MM.1S (cell line): ENCODE measurements around the gene DSTN.

Source experiments
- DNase-seq: peaks from one replicate; pipeline ENCODE4 v3.0.0-alpha.2; 2015
- H2AFZ ChIP-seq: fragments of 300-600 bp; sonication (generic); 2 replicates; pipeline ENCODE4 v1.6.0; 2016; ENCODE audit warnings: antibody characterized with exemption, low read length
- H3F3A ChIP-seq: fragments of 300-600 bp; sonication (generic); 2 replicates; pipeline ENCODE4 v1.6.1; 2016; ENCODE audit warnings: mild to moderate bottlenecking, antibody characterized with exemption, low read length, moderate library complexity, mixed read lengths; ENCODE audit not compliant: insufficient read depth
- H3K27ac ChIP-seq: fragments of 300-600 bp; sonication (generic); 2 replicates; pipeline ENCODE4 v1.5.1; 2016; ENCODE audit warnings: mild to moderate bottlenecking, low read length
- H3K27me3 ChIP-seq: fragments of 300-600 bp; sonication (generic); replicated peaks from 2 replicates; pipeline ENCODE4 v1.6.0; 2016; ENCODE audit warnings: low read length; ENCODE audit not compliant: insufficient read depth
- H3K36me3 ChIP-seq: fragments of 300-600 bp; sonication (generic); replicated peaks from 2 replicates; pipeline ENCODE4 v1.6.1; 2016; ENCODE audit warnings: mild to moderate bottlenecking, low read length, mixed read lengths; ENCODE audit not compliant: insufficient read depth
- H3K4me1 ChIP-seq: fragments of 300-600 bp; sonication (generic); 2 replicates; pipeline ENCODE4 v1.6.1; 2016; ENCODE audit warnings: low read length, mixed read lengths
- H3K4me2 ChIP-seq: fragments of 300-600 bp; sonication (generic); 2 replicates; pipeline ENCODE4 v1.6.0; 2016; ENCODE audit warnings: low read depth, low read length
- H3K4me3 ChIP-seq: fragments of 300-600 bp; sonication (generic); 2 replicates; pipeline ENCODE4 v1.5.1; 2016; ENCODE audit warnings: low read length, mixed read lengths
- H3K79me2 ChIP-seq: fragments of 300-600 bp; sonication (generic); 2 replicates; pipeline ENCODE4 v1.6.1; 2016; ENCODE audit warnings: mixed run types, low read length, mixed read lengths
- H3K9ac ChIP-seq: fragments of 300-600 bp; sonication (generic); 2 replicates; pipeline ENCODE4 v1.6.1; 2016; ENCODE audit warnings: low read length, mixed read lengths
- H3K9me2 ChIP-seq: fragments of 300-600 bp; sonication (generic); replicated peaks from 2 replicates; pipeline ENCODE4 v1.6.1; 2016; ENCODE audit warnings: mild to moderate bottlenecking, low read length, mixed read lengths; ENCODE audit not compliant: insufficient read depth
- H3K9me3 ChIP-seq: fragments of 300-600 bp; sonication (generic); replicated peaks from 2 replicates; pipeline ENCODE4 v1.6.1; 2016; ENCODE audit warnings: mild to moderate bottlenecking, low read length, mixed read lengths; ENCODE audit not compliant: insufficient read depth
- H4K20me1 ChIP-seq: fragments of 300-600 bp; sonication (generic); 2 replicates; pipeline ENCODE4 v1.6.1; 2016; ENCODE audit warnings: mild to moderate bottlenecking, low read length, moderate library complexity, mixed read lengths; ENCODE audit not compliant: insufficient read depth
- EZH2 ChIP-seq: fragments of 300-600 bp; sonication (generic); optimal IDR thresholded peaks from 2 replicates; pipeline ENCODE3; 2017; ENCODE audit warnings: low read depth, mild to moderate bottlenecking, antibody characterized with exemption, low read length, mixed read lengths
- EZH2phosphoT487 ChIP-seq: fragments of 300-600 bp; sonication (generic); IDR thresholded peaks from 2 replicates; pipeline ENCODE4 v1.6.1; 2018; ENCODE audit warnings: antibody characterized with exemption, low read length
- TF ChIP-seq, protein P1 (sequence below): fragments of 300-600 bp; sonication (generic); IDR thresholded peaks from 2 replicates; pipeline ENCODE4 v1.5.1; 2016; ENCODE audit warnings: antibody characterized with exemption, low read length, mixed read lengths

Gene DSTN

GRCh38 chr20:17586250-17586649 is 16.4 kb downstream of the DSTN start:
- no peaks in the 10 kb centered on the region for H3K9me2 ChIP-seq
- peaks cover 63% of the 10 kb centered on the region for H3K79me2 ChIP-seq
- no peaks in the 10 kb centered on the region for H4K20me1 ChIP-seq
- no peaks in the 10 kb centered on the region for H3K4me1 ChIP-seq
- H3K27ac ChIP-seq = no peak overlapping the region
- DNase-seq = no peak
- no peaks in the 10 kb centered on the region for H3K9me3 ChIP-seq
- H3K4me3 ChIP-seq = no peak overlapping the region
- no peak overlapping the region for H2AFZ ChIP-seq
- TF ChIP-seq EZH2phosphoT487 = no peak
- no peak overlapping the region for H3K9ac ChIP-seq
- H3F3A ChIP-seq = no peaks in the 10 kb centered on the region
- H3K4me2 ChIP-seq = no peak overlapping the region
- no peaks in the 10 kb centered on the region for H3K27me3 ChIP-seq
- H3K36me3 ChIP-seq = no peaks in the 10 kb centered on the region

DNA sequence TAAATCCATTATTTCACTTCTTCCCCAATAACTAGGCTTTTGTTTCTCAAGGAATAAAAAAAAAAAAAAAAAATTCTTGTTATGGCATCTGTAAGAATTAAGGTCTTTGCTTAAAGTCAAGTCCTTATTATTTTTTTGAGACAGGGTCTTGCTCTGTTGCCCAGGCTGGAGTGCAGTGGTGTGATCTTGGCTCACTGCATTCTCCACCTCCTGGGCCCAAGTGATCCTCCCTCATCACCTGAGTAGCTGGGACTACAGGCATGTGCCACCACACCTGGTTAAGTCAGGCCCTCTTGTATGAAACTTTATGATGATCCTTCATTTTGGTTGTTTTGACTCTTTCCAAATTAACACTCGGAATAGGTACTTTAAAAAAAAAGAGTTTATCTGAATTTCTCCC is 17.3 kb downstream of the DSTN start:
- no peak for TF ChIP-seq EZH2
- TF ChIP-seq, protein P1, sequence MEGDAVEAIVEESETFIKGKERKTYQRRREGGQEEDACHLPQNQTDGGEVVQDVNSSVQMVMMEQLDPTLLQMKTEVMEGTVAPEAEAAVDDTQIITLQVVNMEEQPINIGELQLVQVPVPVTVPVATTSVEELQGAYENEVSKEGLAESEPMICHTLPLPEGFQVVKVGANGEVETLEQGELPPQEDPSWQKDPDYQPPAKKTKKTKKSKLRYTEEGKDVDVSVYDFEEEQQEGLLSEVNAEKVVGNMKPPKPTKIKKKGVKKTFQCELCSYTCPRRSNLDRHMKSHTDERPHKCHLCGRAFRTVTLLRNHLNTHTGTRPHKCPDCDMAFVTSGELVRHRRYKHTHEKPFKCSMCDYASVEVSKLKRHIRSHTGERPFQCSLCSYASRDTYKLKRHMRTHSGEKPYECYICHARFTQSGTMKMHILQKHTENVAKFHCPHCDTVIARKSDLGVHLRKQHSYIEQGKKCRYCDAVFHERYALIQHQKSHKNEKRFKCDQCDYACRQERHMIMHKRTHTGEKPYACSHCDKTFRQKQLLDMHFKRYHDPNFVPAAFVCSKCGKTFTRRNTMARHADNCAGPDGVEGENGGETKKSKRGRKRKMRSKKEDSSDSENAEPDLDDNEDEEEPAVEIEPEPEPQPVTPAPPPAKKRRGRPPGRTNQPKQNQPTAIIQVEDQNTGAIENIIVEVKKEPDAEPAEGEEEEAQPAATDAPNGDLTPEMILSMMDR = no peak
- no peak for TF ChIP-seq EZH2phosphoT487
- Histone ChIP-seq H3K4me2 (no peak overlapping the region), H3K4me3 (no peak overlapping the region), H3K9ac (no peak overlapping the region), H3K9me2 (no peaks in the 10 kb centered on the region), H2AFZ (no peak overlapping the region), H3F3A (no peaks in the 10 kb centered on the region), H3K27ac (no peak overlapping the region), H3K79me2 (peaks cover 64% of the 10 kb centered on the region), H3K27me3 (no peaks in the 10 kb centered on the region), H3K36me3 (no peaks in the 10 kb centered on the region), H3K4me1 (no peaks in the 10 kb centered on the region), H3K9me3 (no peaks in the 10 kb centered on the region), H4K20me1 (no peaks in the 10 kb centered on the region)
- DNase-seq = no peak

DNA sequence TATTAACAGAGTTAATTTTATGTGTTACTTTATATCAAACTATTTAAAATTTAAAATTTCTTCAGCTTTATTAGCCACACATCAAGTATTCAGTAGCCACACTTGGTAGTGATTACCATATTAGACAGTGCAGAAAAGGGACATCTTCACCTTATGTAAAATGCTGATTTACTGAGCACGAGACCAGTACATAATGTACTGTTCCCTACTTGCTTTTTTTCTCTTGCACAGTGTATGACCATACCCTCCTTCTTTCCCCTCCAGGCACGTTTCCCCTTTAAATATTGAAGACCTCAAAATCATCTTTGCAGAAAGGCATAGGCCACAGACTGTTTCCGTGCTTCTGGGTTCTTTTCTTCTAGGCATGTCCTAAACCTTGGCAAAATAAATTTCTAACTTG is 17.9 kb downstream of the DSTN start:
- Histone ChIP-seq H3K9me2 (no peaks in the 10 kb centered on the region), H3F3A (no peaks in the 10 kb centered on the region), H3K36me3 (no peaks in the 10 kb centered on the region), H3K4me3 (no peak overlapping the region), H3K9ac (no peak overlapping the region), H4K20me1 (no peaks in the 10 kb centered on the region), H3K4me2 (no peak overlapping the region), H3K27ac (no peak overlapping the region), H3K79me2 (peaks cover 63% of the 10 kb centered on the region), H3K27me3 (no peaks in the 10 kb centered on the region), H3K9me3 (no peaks in the 10 kb centered on the region), H3K4me1 (no peaks in the 10 kb centered on the region), H2AFZ (no peak overlapping the region)
- TF ChIP-seq, protein P1 = no peak
- TF ChIP-seq EZH2phosphoT487 (no peak), EZH2 (no peak)
- DNase-seq = no peak

- no peak overlapping the region for H3K4me2 ChIP-seq
- H4K20me1 ChIP-seq = no peaks in the 10 kb centered on the region
These were observed 19.4 kb downstream of the DSTN start for GRCh38 chr20:17589161-17589834.

More at GRCh38 chr20:17589161-17589834, 19.4 kb downstream of the DSTN start:
- H3K4me3 ChIP-seq = no peak overlapping the region
- H3K27me3 ChIP-seq = no peaks in the 10 kb centered on the region
- H3K27ac ChIP-seq = no peak overlapping the region
- H3K4me1 ChIP-seq = no peaks in the 10 kb centered on the region
- no peak overlapping the region for H2AFZ ChIP-seq
- H3K36me3 ChIP-seq = no peaks in the 10 kb centered on the region
- H3K9me3 ChIP-seq = no peaks in the 10 kb centered on the region
- peaks cover 61% of the 10 kb centered on the region for H3K79me2 ChIP-seq
- no peaks in the 10 kb centered on the region for H3F3A ChIP-seq
- no peak for DNase-seq
- TF ChIP-seq EZH2phosphoT487 = no peak
- TF ChIP-seq, protein P1 = no peak
- no peak for TF ChIP-seq EZH2
- no peaks in the 10 kb centered on the region for H3K9me2 ChIP-seq
- H3K9ac ChIP-seq = no peak overlapping the region
